CD4-positive, alpha-beta T cell (primary cell): ENCODE results near the gene CHCHD2. TPM values are rescaled to one million over a fixed set of nuclear protein-coding genes. Genes with fewer than 3 reads are reported as not detected.
"Not testable (repeated sequence)": the region's sequence is repeated elsewhere in the genome, so short reads cannot be mapped to it uniquely, and the experiment has no call there.

Experiments used
- ATAC-seq: fragments of 200-7000 bp; cut with Tn5 transposase; one replicate; pipeline ENCODE4 v1.10.0; 2022; ENCODE audit warnings: mild to moderate bottlenecking; ENCODE audit not compliant: poor library complexity
- CTCF ChIA-PET: fragments of 350-600 bp; sonication (Branson Sonifier 250); formaldehyde crosslinking; loops from one replicate; lab custom pipeline; 2021; ENCODE audit warnings: antibody characterized with exemption, inconsistent platforms; lab: Charles Lee
- POLR2A ChIA-PET: fragments of 350-600 bp; sonication (Branson Sonifier 250); formaldehyde crosslinking; loops from one replicate; lab custom pipeline; 2021; ENCODE audit warnings: antibody characterized with exemption, inconsistent platforms; lab: Charles Lee
- DNase-seq, 14 experiments: peaks; one replicate each; pipeline ENCODE4 v3.0.0-alpha.2; 2013 to 2020; ENCODE audit warnings: mixed read lengths in 2 of 14
- H3K27ac ChIP-seq, 2 donors: one replicate each; pipeline versions ENCODE4 v1.5.1 to v1.7.0; 2013; ENCODE audit warnings: low read length in 2 of 2, low read depth in 1 of 2, mild to moderate bottlenecking in 1 of 2
- H3K27me3 ChIP-seq, 2 experiments: 1 replicate in 1 of 2; 2 replicates in 1 of 2; pipeline versions ENCODE4 v1.6.1 to v1.7.0; 2013; ENCODE audit warnings: low read length in 2 of 2, control low read depth in 1 of 2, mild to moderate bottlenecking in 1 of 2, moderate library complexity in 1 of 2; ENCODE audit not compliant: insufficient read depth in 2 of 2, control insufficient read depth in 1 of 2
- H3K36me3 ChIP-seq: one replicate; pipeline ENCODE4 v1.6.1; 2013; ENCODE audit warnings: low read length, control low read depth; ENCODE audit not compliant: insufficient read depth
- H3K4me1 ChIP-seq: one replicate; pipeline ENCODE4 v1.6.1; 2013; ENCODE audit warnings: low read length, control low read depth; ENCODE audit not compliant: insufficient read depth
- H3K4me3 ChIP-seq: one replicate; pipeline ENCODE4 v1.5.1; 2013; ENCODE audit warnings: mild to moderate bottlenecking, low read length, moderate library complexity
- H3K9me3 ChIP-seq, 2 experiments: 1 replicate in 1 of 2; 2 replicates in 1 of 2; pipeline versions ENCODE4 v1.6.1 to v1.7.0; 2013; ENCODE audit warnings: low read length in 2 of 2, mild to moderate bottlenecking in 2 of 2, control low read depth in 1 of 2, moderate library complexity in 1 of 2; ENCODE audit not compliant: control insufficient read depth in 1 of 2, insufficient read depth in 1 of 2
- H3K27ac Mint-ChIP-seq: one replicate; pipeline ENCODE4 v1.8.0; 2020; ENCODE audit warnings: mixed read lengths
- H3K27me3 Mint-ChIP-seq: one replicate; pipeline ENCODE4 v1.8.0; 2021; ENCODE audit warnings: mixed read lengths
- H3K36me3 Mint-ChIP-seq: one replicate; pipeline ENCODE4 v1.8.0; 2021; ENCODE audit warnings: low read depth, mixed read lengths
- H3K4me1 Mint-ChIP-seq: one replicate; pipeline ENCODE4 v1.8.0; 2021; ENCODE audit warnings: low read depth, mixed read lengths
- H3K4me3 Mint-ChIP-seq: one replicate; pipeline ENCODE4 v1.8.0; 2020; ENCODE audit warnings: mild to moderate bottlenecking, mixed read lengths
- H3K9me3 Mint-ChIP-seq: one replicate; pipeline ENCODE4 v1.8.0; 2020; ENCODE audit warnings: mixed read lengths
- CTCF ChIP-seq: fragments of 200-600 bp; IDR thresholded peaks from one replicate; pipeline ENCODE4 v1.8.0; 2022; ENCODE audit warnings: antibody characterized with exemption, mild to moderate bottlenecking
- intact Hi-C, 2 experiments: fragments of 100-400 bp; cut with DNase I in 1 of 2; cut with micrococcal nuclease in 1 of 2; formaldehyde crosslinking; loops; one replicate each; pipeline versions ENCODE4 v1.15.1 to v1.9.0; 2023 to 2025; cut with DNase I, micrococcal nuclease
- polyA plus RNA-seq, 2 donors: library from polyadenylated mRNA; unstranded; fragments of 120-200 nt; gene quantifications; one replicate each; pipeline ENCODE4 v1.2.1, GENCODE V29; 2013
- total RNA-seq, 174 experiments: library from RNA in 2 of 174; stranded (reverse) in 2 of 174; gene quantifications; one replicate each; pipeline ENCODE4 v1.2.3 and lab custom pipeline; 2021 to 2026

Gene CHCHD2
- total RNA-seq (100 to 1,000 TPM; 250 to 252 TPM), total RNA-seq (lab: John Stamatoyannopoulos, UW) (64.5 to 497 (median 144) reads per million in 172 experiments)
- 269 TPM for polyA plus RNA-seq (2013, experiment 1 of 2)
- polyA plus RNA-seq (2013, experiment 2 of 2), result 219 TPM

GRCh38 chr7:56106108-56107073 is at the start of gene CHCHD2:
CHCHD2 (minus strand) TSS chr7:56106476; CDS start chr7:56106413, 63 bp downstream.
- intact Hi-C loops, result loop anchor here (1.0 to 10.0 kb wide), 9 partner anchors 42 to 1349 kb away; partner anchors contain the start of genes CCT6A (in 1 of the 2), LANCL2 (in 1 of the 2), NIPSNAP2 (in 1 of the 2) and PSPH (in 1 of the 2)
- peak within 1 kb of the TSS; percentile 96 for H3K4me3 Mint-ChIP-seq

GRCh38 chr7:56131062-56131461 is 24.8 kb upstream of the CHCHD2 start:
- H3K4me3 Mint-ChIP-seq, H3K27ac ChIP-seq, H3K27ac Mint-ChIP-seq, ATAC-seq, H3K9me3 ChIP-seq, H3K27me3 Mint-ChIP-seq, H3K9me3 Mint-ChIP-seq, H3K4me3 ChIP-seq, intact Hi-C loops, H3K36me3 Mint-ChIP-seq, POLR2A ChIA-PET, H3K4me1 ChIP-seq, H3K27me3 ChIP-seq, H3K36me3 ChIP-seq, H3K4me1 Mint-ChIP-seq, DNase-seq, CTCF ChIA-PET: not testable (repeated sequence)

More at GRCh38 chr7:56106108-56107073, at the start of gene CHCHD2:
- no peaks in the 10 kb centered on the region for H3K27me3 ChIP-seq
- Mint-ChIP-seq H3K27me3 (no peaks in the 10 kb centered on the region), H3K4me1 (peaks cover 37% of the 10 kb centered on the region), H3K9me3 (no peaks in the 10 kb centered on the region), H3K36me3 (peaks cover 50% of the 10 kb centered on the region), H3K27ac (peak within 1 kb of the TSS; percentile 98)
- peak; percentile 85 to 99 (median 90) for DNase-seq
- H3K4me1 ChIP-seq, result peaks cover 22% of the 10 kb centered on the region
- peak within 1 kb of the TSS; percentile 91 to 95 for H3K27ac ChIP-seq
- ChIA-PET POLR2A (interaction anchor here (0.7 to 3.2 kb wide), 11 partner anchors 11 to 1347 kb away, joined by 3 to 42 read pairs (median 6); partner anchors contain the start of genes CCT6A, LANCL2, NIPSNAP2 and PSPH), CTCF (interaction anchor here (1.0 to 2.0 kb wide), 3 partner anchors 42 to 142 kb away, joined by 3 to 6 read pairs (median 3); partner anchors contain the start of genes NIPSNAP2 and SUMF2)
- ATAC-seq, result peak; percentile 92
- peaks cover 0 to 5% of the 10 kb centered on the region in 2 experiments for H3K9me3 ChIP-seq
- peaks cover 26% of the 10 kb centered on the region for H3K36me3 ChIP-seq
- peak within 1 kb of the TSS; percentile 97 for H3K4me3 ChIP-seq
- no peak for TF ChIP-seq CTCF

- no peak for DNase-seq
- intact Hi-C loops, result no loop called here
- no peaks in the 10 kb centered on the region for H3K27me3 ChIP-seq
- H3K27ac Mint-ChIP-seq, result no peak overlapping the region
- H3K4me1 Mint-ChIP-seq, result no peaks in the 10 kb centered on the region
- H3K9me3 ChIP-seq, result no peaks in the 10 kb centered on the region
- ChIA-PET CTCF (interaction anchor here (0.6 kb wide), 1 partner anchor 205 kb away, joined by 3 read pairs; no protein-coding TSS in a partner anchor), POLR2A (interaction anchor here (0.6 kb wide), 1 partner anchor 21 kb away, joined by 3 read pairs; the partner anchor contains the start of gene CHCHD2)
- no peaks in the 10 kb centered on the region for H3K36me3 Mint-ChIP-seq
- H3K4me3 ChIP-seq, result no peak overlapping the region
- no peak overlapping the region for H3K27ac ChIP-seq
- no peaks in the 10 kb centered on the region for H3K9me3 Mint-ChIP-seq
- no peak overlapping the region for H3K4me3 Mint-ChIP-seq
- H3K36me3 ChIP-seq, result no peaks in the 10 kb centered on the region
- H3K4me1 ChIP-seq, result no peaks in the 10 kb centered on the region
- ATAC-seq, result no peak
- H3K27me3 Mint-ChIP-seq, result no peaks in the 10 kb centered on the region
- no peak for TF ChIP-seq CTCF
These were observed 21.1 kb upstream of the CHCHD2 start for GRCh38 chr7:56127241-56127975.
